ENCODE measurements around the gene BORCS6.

DNA sequence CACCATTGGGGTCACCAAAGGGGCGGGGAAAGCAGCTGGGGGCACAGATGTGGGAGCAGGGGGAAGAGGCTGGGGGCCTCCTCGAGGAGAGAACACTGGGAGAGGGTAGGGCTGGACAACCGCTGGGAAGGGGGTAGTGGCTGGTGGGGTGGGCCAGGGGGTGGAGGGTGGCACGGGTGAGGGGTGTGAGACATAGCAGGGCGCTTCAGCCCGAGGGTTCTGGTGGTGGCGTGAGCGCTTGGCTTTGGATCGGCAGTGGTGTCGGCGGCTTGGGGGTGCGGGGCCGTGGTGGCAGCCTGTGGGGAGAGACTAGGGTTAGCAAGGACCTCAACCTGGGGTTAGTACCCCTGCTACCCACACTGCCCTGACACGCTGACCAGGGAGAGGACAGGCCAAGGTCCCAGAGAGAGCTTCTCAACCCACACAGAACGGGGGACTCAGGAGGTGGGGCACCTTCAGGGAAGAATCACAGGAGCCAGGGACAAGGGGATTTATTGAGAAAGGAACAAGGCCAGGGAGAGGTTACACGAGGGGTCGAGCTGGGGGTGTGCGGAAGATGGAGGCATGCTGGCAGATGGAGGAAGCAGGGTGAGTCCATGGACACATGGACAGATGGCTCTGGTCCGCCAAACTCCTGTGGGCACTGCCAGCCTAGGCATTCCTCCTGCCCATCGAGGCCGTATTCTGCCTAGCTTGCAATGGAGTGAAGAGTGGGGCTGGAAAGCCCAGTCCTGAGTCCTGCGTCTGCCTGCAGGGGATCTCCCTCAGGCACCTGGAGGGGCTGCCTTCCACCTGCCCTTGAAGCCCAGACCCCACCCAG is 46.2 kb downstream of the BORCS6 start:
- no peak for TF ChIP-seq CTCF (IDR thresholded peaks at IDR 0.05 in 2 of 3, conservative IDR thresholded peaks at IDR 0.05 in 1 of 3; ENCODE audit: insufficient read depth in 2 of 3, low read depth in 1 of 3, low read length in 3 of 3)
- no peak for TF ChIP-seq SP2 (IDR thresholded peaks at IDR 0.05; ENCODE audit: extremely low read depth, low read depth, low read length, poor library complexity, severe bottlenecking)
- TF ChIP-seq ARNT (IDR thresholded peaks at IDR 0.05) = no peak
- no peak for TF ChIP-seq ZNF24 (IDR thresholded peaks at IDR 0.05)
- TF ChIP-seq, protein P1, sequence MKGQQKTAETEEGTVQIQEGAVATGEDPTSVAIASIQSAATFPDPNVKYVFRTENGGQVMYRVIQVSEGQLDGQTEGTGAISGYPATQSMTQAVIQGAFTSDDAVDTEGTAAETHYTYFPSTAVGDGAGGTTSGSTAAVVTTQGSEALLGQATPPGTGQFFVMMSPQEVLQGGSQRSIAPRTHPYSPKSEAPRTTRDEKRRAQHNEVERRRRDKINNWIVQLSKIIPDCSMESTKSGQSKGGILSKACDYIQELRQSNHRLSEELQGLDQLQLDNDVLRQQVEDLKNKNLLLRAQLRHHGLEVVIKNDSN (CRISPR knock-in tag; IDR thresholded peaks at IDR 0.05) = no peak
